A549 (cell line): Measurements from ENCODE around the gene SLC38A2. TPM values are rescaled to one million over a fixed set of nuclear protein-coding genes. Genes with fewer than 3 reads are reported as not detected.
A peak's percentile ranks its signal among the peaks of the same experiment; 100 is the strongest.
"Not testable (repeated sequence)": the region's sequence is repeated elsewhere in the genome, so short reads cannot be mapped to it uniquely, and the experiment has no call there.

Source experiments
- ATAC-seq, 2 experiments: fragments of 200-7000 bp in 1 of 2; fragments of >200 bp in 1 of 2; cut with Nextera tagmentation in 1 of 2; cut with Tn5 transposase in 1 of 2; 3 replicates each; pipeline versions ENCODE4 v1.8.0 to v1.9.1; 2018 to 2020; ENCODE audit warnings: mild to moderate bottlenecking in 1 of 2, moderate library complexity in 1 of 2
- CTCF ChIA-PET: fragments of 300-600 bp; sonication (Branson Sonifier 250); formaldehyde crosslinking; extraction: SDS; loops from one replicate; lab custom pipeline; 2021; ENCODE audit warnings: antibody characterized with exemption, inconsistent platforms; lab: Yijun Ruan, JAX
- POLR2A ChIA-PET: fragments of 350-600 bp; formaldehyde crosslinking; extraction: SDS; loops from one replicate; lab custom pipeline; 2021; ENCODE audit warnings: antibody characterized with exemption, inconsistent platforms; lab: Yijun Ruan, JAX
- DNase-seq, 2 experiments: peaks; one replicate each; pipeline versions ENCODE4 v3.0.0 to v3.0.0-alpha.2; 2011 to 2016; ENCODE audit warnings: low read depth in 1 of 2, low spot score in 1 of 2
- FAIRE-seq: peaks from 2 replicates; lab custom pipeline; 2011; peaks lifted over from hg19 to GRCh38; lab: Jason Lieb, UNC
- H3K27ac ChIP-seq, 2 experiments: fragments of >200 bp; sonication (Bioruptor Twin); formaldehyde crosslinking; 3 replicates each; pipeline ENCODE4 v1.5.1; 2016 to 2017
- H3K4me1 ChIP-seq: fragments of >200 bp; sonication (Bioruptor Twin); formaldehyde crosslinking; 3 replicates; pipeline ENCODE4 v1.6.1; 2016
- H3K4me2 ChIP-seq: fragments of >200 bp; sonication (Bioruptor Twin); formaldehyde crosslinking; 3 replicates; pipeline ENCODE4 v1.6.1; 2016
- H3K4me3 ChIP-seq: fragments of >200 bp; sonication (Bioruptor Twin); formaldehyde crosslinking; 3 replicates; pipeline ENCODE4 v1.5.1; 2016
- H3K9me3 ChIP-seq: fragments of >200 bp; sonication (Bioruptor Twin); formaldehyde crosslinking; 3 replicates; pipeline ENCODE4 v1.6.1; 2016
- CHD4 ChIP-seq: fragments of 200-600 bp; sonication (generic); IDR thresholded peaks from 2 replicates; pipeline ENCODE4 v1.6.1; 2016; ENCODE audit warnings: antibody characterized with exemption, mild to moderate bottlenecking, borderline replicate concordance
- EHMT2 ChIP-seq: fragments of 200-600 bp; sonication (generic); IDR thresholded peaks from 2 replicates; pipeline ENCODE4 v1.6.1; 2016; ENCODE audit warnings: antibody characterized with exemption, low read depth, mild to moderate bottlenecking, moderate library complexity
- EP300 ChIP-seq, 2 experiments: fragments of >200 bp; sonication (Bioruptor Twin); formaldehyde crosslinking; IDR thresholded peaks; 2 replicates in 1 of 2; 3 replicates in 1 of 2; pipeline ENCODE4 v1.6.1; 2016 to 2017
- FOSB ChIP-seq: fragments of 250-450 bp; sonication (Bioruptor Pico); IDR thresholded peaks from 2 replicates; pipeline ENCODE4 v1.5.0; 2020; ENCODE audit warnings: mild to moderate bottlenecking, moderate library complexity
- FOSL2 ChIP-seq, 2 experiments: fragments of 450-650 bp in 1 of 2; fragments of >200 bp in 1 of 2; sonication (Bioruptor Twin) in 1 of 2; formaldehyde crosslinking; IDR thresholded peaks; 2 replicates each; pipeline versions ENCODE4 v1.5.0 to v1.6.1; 2016 to 2020; ENCODE audit warnings: mild to moderate bottlenecking in 1 of 2, moderate library complexity in 1 of 2
- HES2 ChIP-seq: fragments of >200 bp; sonication (Bioruptor Twin); formaldehyde crosslinking; IDR thresholded peaks from 2 replicates; pipeline ENCODE4 v1.6.1; 2016
- HEYL ChIP-seq: fragments of 250-450 bp; sonication (Bioruptor Pico); IDR thresholded peaks from 2 replicates; pipeline ENCODE4 v1.8.0; 2021; ENCODE audit warnings: mild to moderate bottlenecking, moderate library complexity
- HMGXB4 ChIP-seq: fragments of 250-450 bp; sonication (Bioruptor Pico); IDR thresholded peaks from 2 replicates; pipeline ENCODE4 v1.5.0; 2021; ENCODE audit warnings: mild to moderate bottlenecking, moderate library complexity, borderline replicate concordance
- HOXA7 ChIP-seq: fragments of 250-450 bp; sonication (Bioruptor Pico); IDR thresholded peaks from 2 replicates; pipeline ENCODE4 v1.5.0; 2020; ENCODE audit warnings: mild to moderate bottlenecking, moderate library complexity
- KDM1A ChIP-seq: fragments of 200-600 bp; sonication (generic); IDR thresholded peaks from 2 replicates; pipeline ENCODE4 v1.6.1; 2016; ENCODE audit warnings: low read depth, mild to moderate bottlenecking
- MAFK ChIP-seq: fragments of 450-650 bp; IDR thresholded peaks from 2 replicates; pipeline ENCODE4 v1.6.1; 2014; ENCODE audit not compliant: partially characterized antibody
- MYC ChIP-seq: IDR thresholded peaks from 2 replicates; pipeline ENCODE4 v1.6.1; 2012; ENCODE audit warnings: mild to moderate bottlenecking, inconsistent platforms, low read length, improper control_type of control experiment, borderline replicate concordance
- NFE2L2 ChIP-seq: fragments of 150-350 bp; conservative IDR thresholded peaks from 2 replicates; pipeline ENCODE4 v1.6.1; 2014; ENCODE audit warnings: low read length
- NR3C1 ChIP-seq: fragments of >200 bp; sonication (Bioruptor Twin); formaldehyde crosslinking; IDR thresholded peaks from 3 replicates; pipeline ENCODE4 v1.6.1; 2017
- PBX3 ChIP-seq: IDR thresholded peaks from 2 replicates; pipeline ENCODE4 v1.6.1; 2012
- PHF8 ChIP-seq: fragments of 200-600 bp; sonication (generic); IDR thresholded peaks from 2 replicates; pipeline ENCODE4 v1.6.1; 2016; ENCODE audit warnings: low read depth, mild to moderate bottlenecking, antibody characterized with exemption, moderate library complexity, borderline replicate concordance
- RAD21 ChIP-seq, 2 experiments: fragments of >200 bp in 1 of 2; sonication (Bioruptor Twin) in 1 of 2; formaldehyde crosslinking in 1 of 2; IDR thresholded peaks in 1 of 2; conservative IDR thresholded peaks in 1 of 2; 2 replicates in 1 of 2; 3 replicates in 1 of 2; pipeline ENCODE4 v1.6.1; 2012 to 2018; ENCODE audit warnings: inconsistent platforms in 1 of 2
- RARB ChIP-seq: fragments of 250-450 bp; sonication (Bioruptor Pico); IDR thresholded peaks from 2 replicates; pipeline ENCODE4 v1.8.0; 2021; ENCODE audit warnings: mild to moderate bottlenecking, moderate library complexity
- RNF2 ChIP-seq: fragments of 200-600 bp; sonication (generic); IDR thresholded peaks from 2 replicates; pipeline ENCODE4 v1.6.1; 2016; ENCODE audit warnings: low read depth, mild to moderate bottlenecking, antibody characterized with exemption, moderate library complexity, borderline replicate concordance
- SREBF2 ChIP-seq: fragments of 450-650 bp; IDR thresholded peaks from 2 replicates; pipeline ENCODE4 v1.6.1; 2014; ENCODE audit warnings: mild to moderate bottlenecking, moderate library complexity
- TFCP2L1 ChIP-seq: fragments of 250-450 bp; sonication (Bioruptor Pico); IDR thresholded peaks from 2 replicates; pipeline ENCODE4 v1.5.0; 2021; ENCODE audit warnings: mild to moderate bottlenecking
- TP53 ChIP-seq: fragments of 250-450 bp; sonication (Bioruptor Pico); IDR thresholded peaks from 2 replicates; pipeline ENCODE4 v1.5.0; 2021; ENCODE audit warnings: mild to moderate bottlenecking, moderate library complexity
- ZC3H11A ChIP-seq: fragments of 450-650 bp; IDR thresholded peaks from 2 replicates; pipeline ENCODE4 v1.6.1; 2014; ENCODE audit warnings: antibody characterized with exemption, mild to moderate bottlenecking
- ZNF302 ChIP-seq: fragments of 250-450 bp; sonication (Bioruptor Pico); IDR thresholded peaks from 2 replicates; pipeline ENCODE4 v1.9.0; 2021; ENCODE audit warnings: inconsistent platforms, mild to moderate bottlenecking, moderate library complexity
- ZSCAN20 ChIP-seq: fragments of 250-450 bp; sonication (Bioruptor Pico); IDR thresholded peaks from 2 replicates; pipeline ENCODE4 v1.8.0; 2022; ENCODE audit warnings: mild to moderate bottlenecking, moderate library complexity
- WGBS: methylation state at CpG from one replicate; pipeline ENCODE4 v1.1.6; 2017; ENCODE audit errors: missing lambda C conversion rate; 5-methylcytosine and 5-hydroxymethylcytosine counted together
- polyA plus RNA-seq, 4 experiments: library from polyadenylated mRNA; depleted of rRNA in 3 of 4; stranded (reverse); fragments of >200 nt; fragmentation: RNase III in 1 of 4; extraction: RNeasy Plus Mini Kit Qiagen cat#74134 plus additional on column Dnase treatment in 1 of 4; gene quantifications; 2 replicates in 3 of 4; 3 replicates in 1 of 4; pipeline ENCODE4 v1.2.3, GENCODE V29; 2011 to 2017

SLC38A2 gene
- polyA plus RNA-seq, 2 of the 4 experiments (the other 2 are of a cell fraction) = 187 to 519 TPM

GRCh38 chr12:46402451-46402850, 29.9 kb upstream of the SLC38A2 start:
- Histone ChIP-seq H3K4me1 (peaks cover 20% of the 10 kb centered on the region), H3K9me3 (no peaks in the 10 kb centered on the region), H3K27ac (peak overlapping the region; percentile 6 to 55; a peak in 2 of 6 replicates), H3K4me3 (no peak overlapping the region), H3K4me2 (peak overlapping the region; percentile 39)
- FAIRE-seq (no peak), DNase-seq (no peak), ATAC-seq (no peak)
- POLR2A ChIA-PET = no interaction called here
- WGBS = 74% methylated on average over 2 of the region's 2 CpGs
- CTCF ChIA-PET = no interaction called here
- no peak for TF ChIP-seq EP300 (IDR thresholded peaks at IDR 0.05)

- peak in 1 of 2 experiments; percentile 28; a peak in 4 of 6 replicates for ATAC-seq
- ChIA-PET CTCF (interaction anchor here (0.9 kb wide), 1 partner anchor 10 kb away, joined by 4 read pairs; no protein-coding TSS in a partner anchor), POLR2A (no interaction called here)
- no peak overlapping the region for H3K4me2 ChIP-seq
- DNase-seq = no peak
- TF ChIP-seq HES2 = no peak
- no peak for TF ChIP-seq KDM1A
- TF ChIP-seq PHF8 = no peak
- no peak for TF ChIP-seq RAD21 (conservative IDR thresholded peaks at IDR 0.05 in 1 of 2, IDR thresholded peaks at IDR 0.05 in 1 of 2)
- no peak for TF ChIP-seq TFCP2L1 (CRISPR knock-in tag)
- H3K27ac ChIP-seq = peak overlapping the region in 1 of 2 experiments; percentile 5; a peak in 1 of 6 replicates
- no peak overlapping the region for H3K4me3 ChIP-seq
- 95% methylated on average over 4 of the region's 4 CpGs for WGBS
- H3K4me1 ChIP-seq = peaks cover 20% of the 10 kb centered on the region
- no peak for FAIRE-seq
- no peaks in the 10 kb centered on the region for H3K9me3 ChIP-seq
Measured at GRCh38 chr12:46401662-46402061, 29.1 kb upstream of the SLC38A2 start.

- FAIRE-seq = no peak
- ChIA-PET CTCF (no interaction called here), POLR2A (no interaction called here)
- peaks cover 20% of the 10 kb centered on the region for H3K4me1 ChIP-seq
- H3K27ac ChIP-seq = no peak overlapping the region; a peak in 2 of 6 replicates
- no peak for TF ChIP-seq HEYL
- no peak for TF ChIP-seq MAFK
- no peak for TF ChIP-seq FOSL2 (IDR thresholded peaks at IDR 0.05)
- no peak for TF ChIP-seq FOSL2 (CRISPR knock-in tag; IDR thresholded peaks at IDR 0.05)
- no peak for TF ChIP-seq SREBF2
- no peak for TF ChIP-seq NFE2L2
- TF ChIP-seq HOXA7 = no peak
- TF ChIP-seq EHMT2 = no peak
- no peak for TF ChIP-seq FOSB (CRISPR knock-in tag)
- TF ChIP-seq ZSCAN20 = no peak
- TF ChIP-seq ZC3H11A = no peak
- TF ChIP-seq RARB (CRISPR knock-in tag) = no peak
- no peak for TF ChIP-seq NR3C1
- TF ChIP-seq MYC = no peak
- no peak for TF ChIP-seq CHD4
- TF ChIP-seq HMGXB4 = no peak
- no peak for TF ChIP-seq TP53 (CRISPR knock-in tag)
- TF ChIP-seq RNF2 = no peak
- TF ChIP-seq PBX3 = no peak
- no peak for TF ChIP-seq ZNF302 (CRISPR knock-in tag)
- DNase-seq = no peak
- no peaks in the 10 kb centered on the region for H3K9me3 ChIP-seq
- WGBS = 91% methylated on average over 2 of the region's 2 CpGs
- H3K4me2 ChIP-seq = no peak overlapping the region
- ATAC-seq = no peak
- H3K4me3 ChIP-seq = no peak overlapping the region
Measured at GRCh38 chr12:46400406-46400805, 27.8 kb upstream of the SLC38A2 start.

- DNase-seq, H3K4me2 ChIP-seq, H3K4me3 ChIP-seq, H3K9me3 ChIP-seq, CTCF ChIA-PET, H3K27ac ChIP-seq, ATAC-seq, FAIRE-seq, POLR2A ChIA-PET: not testable (repeated sequence)
- peaks cover 20% of the 10 kb centered on the region for H3K4me1 ChIP-seq
- WGBS = 84% methylated on average over 6 of the region's 6 CpGs
Measured at GRCh38 chr12:46399461-46400248, 27.1 kb upstream of the SLC38A2 start.
